Fibroblast of the aortic adventitia (primary cell): ENCODE data around the gene ERMP1. TPM values are rescaled to one million over a fixed set of nuclear protein-coding genes. Genes with fewer than 3 reads are reported as not detected.
"Not testable (repeated sequence)": the region's sequence is repeated elsewhere in the genome, so short reads cannot be mapped to it uniquely, and the experiment has no call there.

Experiments used
- DNase-seq: peaks from one replicate; pipeline ENCODE4 v3.0.0-alpha.2; 2010; ENCODE audit warnings: low read depth
- H3K4me3 ChIP-seq: 2 replicates; pipeline ENCODE4 v1.5.1; 2011; ENCODE audit warnings: low read depth, mild to moderate bottlenecking, control low read depth, low read length, moderate library complexity
- total RNA-seq: library from RNA; depleted of rRNA; stranded (reverse); fragments of >200 nt; gene quantifications from 2 replicates; pipeline ENCODE4 v1.2.3, GENCODE V29; 2012; ENCODE audit warnings: low replicate concordance
- TF ChIP-seq, protein P1 (sequence below): IDR thresholded peaks from 2 replicates; pipeline ENCODE4 v1.5.1; 2011; ENCODE audit warnings: mild to moderate bottlenecking, low read length, control low read depth, inconsistent platforms; ENCODE audit not compliant: insufficient read depth

ERMP1 gene, protein sequence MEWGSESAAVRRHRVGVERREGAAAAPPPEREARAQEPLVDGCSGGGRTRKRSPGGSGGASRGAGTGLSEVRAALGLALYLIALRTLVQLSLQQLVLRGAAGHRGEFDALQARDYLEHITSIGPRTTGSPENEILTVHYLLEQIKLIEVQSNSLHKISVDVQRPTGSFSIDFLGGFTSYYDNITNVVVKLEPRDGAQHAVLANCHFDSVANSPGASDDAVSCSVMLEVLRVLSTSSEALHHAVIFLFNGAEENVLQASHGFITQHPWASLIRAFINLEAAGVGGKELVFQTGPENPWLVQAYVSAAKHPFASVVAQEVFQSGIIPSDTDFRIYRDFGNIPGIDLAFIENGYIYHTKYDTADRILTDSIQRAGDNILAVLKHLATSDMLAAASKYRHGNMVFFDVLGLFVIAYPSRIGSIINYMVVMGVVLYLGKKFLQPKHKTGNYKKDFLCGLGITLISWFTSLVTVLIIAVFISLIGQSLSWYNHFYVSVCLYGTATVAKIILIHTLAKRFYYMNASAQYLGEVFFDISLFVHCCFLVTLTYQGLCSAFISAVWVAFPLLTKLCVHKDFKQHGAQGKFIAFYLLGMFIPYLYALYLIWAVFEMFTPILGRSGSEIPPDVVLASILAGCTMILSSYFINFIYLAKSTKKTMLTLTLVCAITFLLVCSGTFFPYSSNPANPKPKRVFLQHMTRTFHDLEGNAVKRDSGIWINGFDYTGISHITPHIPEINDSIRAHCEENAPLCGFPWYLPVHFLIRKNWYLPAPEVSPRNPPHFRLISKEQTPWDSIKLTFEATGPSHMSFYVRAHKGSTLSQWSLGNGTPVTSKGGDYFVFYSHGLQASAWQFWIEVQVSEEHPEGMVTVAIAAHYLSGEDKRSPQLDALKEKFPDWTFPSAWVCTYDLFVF
- total RNA-seq = 9.0 and 9.4 TPM in 2 replicates

DNA sequence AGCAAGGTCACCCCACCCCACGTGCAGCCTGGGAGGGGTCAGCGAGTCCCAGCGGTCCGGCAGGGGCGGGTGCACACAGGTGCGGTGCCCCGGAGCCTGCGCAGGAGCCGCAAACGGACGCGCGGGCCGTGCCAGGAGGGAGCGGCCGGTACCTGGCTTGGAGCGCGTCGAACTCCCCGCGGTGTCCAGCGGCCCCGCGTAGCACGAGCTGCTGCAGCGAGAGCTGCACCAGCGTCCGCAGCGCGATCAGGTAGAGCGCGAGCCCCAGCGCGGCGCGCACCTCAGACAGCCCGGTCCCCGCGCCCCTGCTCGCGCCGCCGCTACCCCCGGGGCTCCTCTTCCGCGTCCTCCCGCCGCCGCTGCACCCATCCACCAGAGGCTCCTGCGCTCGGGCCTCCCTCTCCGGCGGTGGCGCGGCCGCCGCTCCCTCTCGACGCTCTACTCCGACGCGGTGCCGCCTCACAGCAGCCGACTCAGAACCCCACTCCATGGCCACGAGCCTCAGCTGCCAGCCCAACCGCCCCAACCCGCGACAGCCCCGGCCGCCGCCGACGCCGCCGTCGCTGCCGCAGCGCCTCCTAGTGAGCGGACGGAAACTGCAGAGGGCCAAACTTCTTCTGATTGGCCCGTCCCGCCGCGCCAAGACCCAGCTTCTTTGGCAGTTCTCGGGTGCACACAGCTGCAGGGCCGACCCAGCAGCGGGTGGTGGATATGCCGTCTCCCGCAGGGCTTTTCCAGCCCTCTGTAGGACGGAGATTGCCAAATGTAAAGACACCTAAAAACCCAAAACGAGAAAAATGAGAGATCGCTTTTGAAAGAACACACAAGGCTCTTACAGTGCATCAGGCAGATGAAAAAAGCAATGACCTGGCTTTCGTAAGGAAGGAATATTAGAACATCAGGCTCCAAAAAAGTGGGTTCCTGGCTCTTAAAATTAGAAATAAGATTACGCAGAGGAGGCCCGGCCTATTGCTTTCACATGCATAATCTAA, at the start of gene ERMP1:
TSS of gene ERMP1 (minus strand) at position 580 of the 992 bp plus-strand sequence. CDS start at position 490, 90 bp downstream.
- peak within 1 kb of the TSS; percentile 82 for H3K4me3 ChIP-seq
- peak; percentile 80 for DNase-seq
- TF ChIP-seq, protein P1, sequence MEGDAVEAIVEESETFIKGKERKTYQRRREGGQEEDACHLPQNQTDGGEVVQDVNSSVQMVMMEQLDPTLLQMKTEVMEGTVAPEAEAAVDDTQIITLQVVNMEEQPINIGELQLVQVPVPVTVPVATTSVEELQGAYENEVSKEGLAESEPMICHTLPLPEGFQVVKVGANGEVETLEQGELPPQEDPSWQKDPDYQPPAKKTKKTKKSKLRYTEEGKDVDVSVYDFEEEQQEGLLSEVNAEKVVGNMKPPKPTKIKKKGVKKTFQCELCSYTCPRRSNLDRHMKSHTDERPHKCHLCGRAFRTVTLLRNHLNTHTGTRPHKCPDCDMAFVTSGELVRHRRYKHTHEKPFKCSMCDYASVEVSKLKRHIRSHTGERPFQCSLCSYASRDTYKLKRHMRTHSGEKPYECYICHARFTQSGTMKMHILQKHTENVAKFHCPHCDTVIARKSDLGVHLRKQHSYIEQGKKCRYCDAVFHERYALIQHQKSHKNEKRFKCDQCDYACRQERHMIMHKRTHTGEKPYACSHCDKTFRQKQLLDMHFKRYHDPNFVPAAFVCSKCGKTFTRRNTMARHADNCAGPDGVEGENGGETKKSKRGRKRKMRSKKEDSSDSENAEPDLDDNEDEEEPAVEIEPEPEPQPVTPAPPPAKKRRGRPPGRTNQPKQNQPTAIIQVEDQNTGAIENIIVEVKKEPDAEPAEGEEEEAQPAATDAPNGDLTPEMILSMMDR = peak; percentile 63

DNA sequence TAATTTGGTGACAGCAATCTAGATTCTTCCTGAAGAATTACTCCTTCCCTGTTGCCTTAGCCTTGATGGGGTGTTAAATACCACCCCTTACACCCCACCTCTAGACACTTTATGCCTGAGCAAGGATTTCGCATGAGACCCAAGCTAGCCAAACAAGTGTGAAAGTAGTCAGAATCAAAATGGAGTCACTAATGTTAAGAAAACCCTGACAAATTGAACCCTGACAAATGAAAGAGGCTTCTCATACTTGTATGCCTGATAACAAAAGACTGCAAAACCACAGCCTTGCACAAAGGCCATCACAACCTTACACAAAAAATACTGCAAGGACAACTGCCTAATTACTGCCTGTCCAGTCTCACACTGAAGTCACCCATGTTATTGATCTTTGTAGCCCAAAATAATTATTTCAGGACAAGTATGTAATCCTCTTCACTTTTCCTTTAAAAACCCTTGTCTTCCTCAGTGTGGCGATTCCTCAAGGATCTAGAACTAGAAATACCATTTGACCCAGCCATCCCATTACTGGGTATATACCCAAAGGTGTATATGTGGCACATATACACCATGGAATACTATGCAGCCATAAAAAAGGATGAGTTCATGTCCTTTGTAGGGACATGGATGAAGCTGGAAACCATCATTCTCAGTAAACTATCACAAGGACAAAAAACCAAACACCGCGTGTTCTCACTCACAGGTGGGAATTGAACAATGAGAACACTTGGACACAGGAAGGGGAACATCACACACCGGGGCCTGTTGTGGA, 49.5 kb upstream of the ERMP1 start:
- DNase-seq, H3K4me3 ChIP-seq: not testable (repeated sequence)

DNA sequence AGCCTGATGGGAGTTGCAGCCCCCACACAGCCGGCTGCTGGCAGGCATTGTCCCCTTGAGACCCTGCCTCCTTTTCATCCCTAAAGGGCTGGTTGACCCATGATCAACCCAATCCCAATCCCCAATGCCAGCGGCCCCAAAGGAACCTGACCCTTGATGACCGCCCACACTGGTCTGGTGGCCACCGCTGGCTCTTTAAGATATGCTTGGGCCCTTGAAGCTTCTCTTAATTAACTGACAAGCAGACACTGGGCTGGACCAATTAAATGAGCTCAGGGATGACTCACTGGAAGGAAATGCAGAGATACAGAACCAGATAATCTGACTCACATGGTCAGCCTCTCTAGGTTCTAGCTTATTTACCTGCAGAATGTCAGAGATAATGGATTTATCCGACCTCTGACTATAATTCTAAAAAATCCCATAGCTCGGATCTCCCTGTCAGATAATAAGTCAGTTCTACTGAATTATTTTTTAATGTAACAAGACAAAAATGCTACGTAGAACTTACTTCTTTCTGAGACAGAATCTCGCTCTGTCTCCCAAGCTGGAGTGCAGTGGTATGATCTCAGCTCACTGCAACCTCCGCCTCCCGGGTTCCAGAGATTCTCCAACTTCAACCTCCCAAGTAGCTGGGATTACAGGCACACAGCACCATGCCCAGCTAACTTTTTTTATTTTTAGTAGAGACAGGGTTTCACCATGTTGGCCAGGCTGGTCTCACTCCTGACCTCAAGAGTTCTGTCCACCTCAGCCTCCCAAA, 46.7 kb upstream of the ERMP1 start:
- peak; percentile 59 for DNase-seq
- H3K4me3 ChIP-seq = no peak overlapping the region
- TF ChIP-seq, protein P1 = no peak

DNA sequence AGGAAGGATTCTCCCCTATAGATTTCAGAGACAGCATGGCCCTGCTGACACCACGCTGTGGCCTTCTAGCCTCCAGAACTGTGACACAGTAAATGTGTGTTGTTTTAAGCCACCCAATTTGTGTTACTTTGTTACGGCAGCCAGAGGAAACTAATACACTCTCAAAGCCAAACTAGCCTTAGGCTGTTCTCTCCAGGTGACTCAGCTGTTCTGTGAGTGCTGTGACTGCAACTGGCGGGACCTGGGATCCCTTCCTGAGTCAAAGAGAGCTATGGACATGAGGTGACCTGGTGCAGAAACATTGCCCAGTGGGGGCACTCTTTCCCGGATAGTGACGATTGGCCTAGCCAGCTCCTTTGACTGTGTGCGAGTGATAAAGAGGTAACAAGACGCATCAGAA, 43.8 kb upstream of the ERMP1 start:
- TF ChIP-seq, protein P1 = no peak
- no peak overlapping the region for H3K4me3 ChIP-seq
- no peak for DNase-seq

DNA sequence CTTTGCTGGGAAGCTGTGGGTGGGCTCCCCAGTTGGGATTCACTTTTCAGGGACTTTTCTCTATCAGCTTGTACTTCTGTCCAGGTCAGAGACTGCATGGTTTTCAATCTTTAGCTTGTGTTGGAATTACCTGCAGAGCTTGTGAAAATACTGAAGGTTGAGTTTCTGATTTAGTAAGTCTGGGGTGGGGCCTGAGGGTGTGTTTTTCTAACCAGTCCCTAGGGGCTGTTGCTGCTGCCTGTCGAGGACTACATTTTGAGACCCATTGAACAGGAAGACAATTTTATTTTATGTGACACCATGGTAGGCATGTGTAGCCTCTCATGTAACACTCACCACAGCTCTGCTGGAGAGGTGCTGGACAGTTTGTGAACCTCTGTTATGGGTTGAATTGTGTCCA, 43.1 kb upstream of the ERMP1 start:
- DNase-seq = no peak

More for the DNA sequence above, 43.1 kb upstream of the ERMP1 start:
- H3K4me3 ChIP-seq = no peak overlapping the region
- TF ChIP-seq, protein P1 = no peak
